ENCODE results near the gene GRAMD1A.

Gene GRAMD1A

GRCh38 chr19:35043906-35044305, 43.8 kb downstream of the GRAMD1A start:
- ChIA-PET CTCF (interaction anchor here (0.5 to 9.6 kb wide), 71 partner anchors 10 to 1918 kb away, joined by 3 to 193 read pairs (median 5); partner anchors contain the start of genes FXYD1, FXYD7, GRAMD1A and LGI4), POLR2A (interaction anchor here (1.3 to 2.0 kb wide), 5 partner anchors 13 to 367 kb away, joined by 3 to 13 read pairs (median 5); partner anchors contain the start of genes SCGB2B2 and ZNF302)
- no peaks in the 10 kb centered on the region for H3K36me3 ChIP-seq (ENCODE audit: control insufficient read depth in 2 of 2, insufficient read depth in 1 of 2, low read length in 2 of 2)

GRCh38 chr19:35044317-35045117, 44.4 kb downstream of the GRAMD1A start:
- no peaks in the 10 kb centered on the region for H3K9me3 ChIP-seq (ENCODE audit: control insufficient read depth, insufficient read depth, low read depth, low read length)
- H3K4me3 ChIP-seq (ENCODE audit: low read depth, low read length): no peak overlapping the region
- H3K36me3 ChIP-seq (ENCODE audit: control insufficient read depth in 2 of 2, insufficient read depth in 1 of 2, low read length in 2 of 2): no peaks in the 10 kb centered on the region
- peaks cover 5% of the 10 kb centered on the region; the same call in 1 of the 2 replicates for H3K4me1 ChIP-seq (ENCODE audit: control insufficient read depth, insufficient read depth, low read length)
- ChIA-PET CTCF (interaction anchor here (0.6 to 9.6 kb wide), 84 partner anchors 10 to 1919 kb away, joined by 3 to 193 read pairs (median 4); partner anchors contain the start of genes FXYD1, FXYD5, FXYD7 and GRAMD1A), POLR2A (interaction anchor here (0.5 to 2.0 kb wide), 7 partner anchors 13 to 491 kb away, joined by 3 to 13 read pairs (median 5); partner anchors contain the start of genes SCGB2B2 and ZNF302)
- no peak overlapping the region for H3K27ac ChIP-seq (ENCODE audit: extremely low read depth, low read depth, low read length)
- peak; percentile 100 for TF ChIP-seq CTCF (tag by site-specific recombination; IDR thresholded peaks at IDR 0.05)
- TF ChIP-seq ZNF530 (tag by site-specific recombination; IDR thresholded peaks at IDR 0.05; ENCODE audit: low read depth): no peak
- no peak for TF ChIP-seq ZNF433 (tag by site-specific recombination; IDR thresholded peaks at IDR 0.05; ENCODE audit: low read depth)
- peak; percentile 100 for TF ChIP-seq ZNF600 (tag by site-specific recombination; IDR thresholded peaks at IDR 0.05)
- TF ChIP-seq ZNF37A (tag by site-specific recombination; IDR thresholded peaks at IDR 0.05): no peak
- no peak for TF ChIP-seq FEZF1 (tag by site-specific recombination; IDR thresholded peaks at IDR 0.05)
- TF ChIP-seq SALL2 (tag by site-specific recombination; IDR thresholded peaks at IDR 0.05; ENCODE audit: borderline replicate concordance): peak; percentile 18; the same call in 1 of the 2 replicates
- peak; percentile 57; the same call in 1 of the 2 replicates for TF ChIP-seq ZNF148 (tag by site-specific recombination; IDR thresholded peaks at IDR 0.05; ENCODE audit: borderline replicate concordance)
- TF ChIP-seq ZBTB44 (tag by site-specific recombination; IDR thresholded peaks at IDR 0.05): no peak
- TF ChIP-seq ZNF391 (tag by site-specific recombination; IDR thresholded peaks at IDR 0.05; ENCODE audit: borderline replicate concordance, low read depth): no peak
- TF ChIP-seq ZNF837 (tag by site-specific recombination; IDR thresholded peaks at IDR 0.05): no peak
- peak; percentile 84 for TF ChIP-seq ZNF580 (tag by site-specific recombination; IDR thresholded peaks at IDR 0.05)
- TF ChIP-seq IKZF3 (tag by site-specific recombination; IDR thresholded peaks at IDR 0.05): peak; percentile 63; the same call in 1 of the 2 replicates
- TF ChIP-seq SP2 (tag by site-specific recombination; IDR thresholded peaks at IDR 0.05): 0 out of 2 replicates have a peak, but pooled peaks have one; percentile 6
- no peak for TF ChIP-seq SETDB1 (IDR thresholded peaks at IDR 0.05; ENCODE audit: insufficient read length, low read length)
- TF ChIP-seq ZNF121 (tag by site-specific recombination; IDR thresholded peaks at IDR 0.05): no peak
- TF ChIP-seq INSM2 (tag by site-specific recombination; IDR thresholded peaks at IDR 0.05): no peak

More at GRCh38 chr19:35043906-35044305, 43.8 kb downstream of the GRAMD1A start:
- H3K9me3 ChIP-seq (ENCODE audit: control insufficient read depth, insufficient read depth, low read depth, low read length): no peaks in the 10 kb centered on the region
- no peak overlapping the region for H3K27ac ChIP-seq (ENCODE audit: extremely low read depth, low read depth, low read length)
- no peaks in the 10 kb centered on the region; the same call in 1 of the 2 replicates for H3K4me1 ChIP-seq (ENCODE audit: control insufficient read depth, insufficient read depth, low read length)
- no peak for TF ChIP-seq ZBTB48 (tag by site-specific recombination; IDR thresholded peaks at IDR 0.05)
- TF ChIP-seq ZNF221 (tag by site-specific recombination; IDR thresholded peaks at IDR 0.05; ENCODE audit: borderline replicate concordance): no peak
- no peak for TF ChIP-seq FEZF1 (tag by site-specific recombination; IDR thresholded peaks at IDR 0.05)
- TF ChIP-seq MYNN (tag by site-specific recombination; IDR thresholded peaks at IDR 0.05; ENCODE audit: borderline replicate concordance): no peak
- TF ChIP-seq SCRT1 (tag by site-specific recombination; IDR thresholded peaks at IDR 0.05; ENCODE audit: borderline replicate concordance): no peak
- no peak for TF ChIP-seq ZNF521 (tag by site-specific recombination; IDR thresholded peaks at IDR 0.05)
- TF ChIP-seq PRDM6 (tag by site-specific recombination; IDR thresholded peaks at IDR 0.05): no peak
- TF ChIP-seq ZNF48 (tag by site-specific recombination; IDR thresholded peaks at IDR 0.05): no peak
- no peak for TF ChIP-seq ZNF837 (tag by site-specific recombination; IDR thresholded peaks at IDR 0.05)
- H3K4me3 ChIP-seq (ENCODE audit: low read depth, low read length): no peak overlapping the region
